ENCODE measurements around the gene CCDC74B.
A peak's percentile ranks its signal among the peaks of the same experiment; 100 is the strongest.
"Not testable (repeated sequence)": the region's sequence is repeated elsewhere in the genome, so short reads cannot be mapped to it uniquely, and the experiment has no call there.

Gene CCDC74B

GRCh38 chr2:130165293-130166016 is 20.5 kb upstream of the CCDC74B start:
- DNase-seq: no peak

DNA sequence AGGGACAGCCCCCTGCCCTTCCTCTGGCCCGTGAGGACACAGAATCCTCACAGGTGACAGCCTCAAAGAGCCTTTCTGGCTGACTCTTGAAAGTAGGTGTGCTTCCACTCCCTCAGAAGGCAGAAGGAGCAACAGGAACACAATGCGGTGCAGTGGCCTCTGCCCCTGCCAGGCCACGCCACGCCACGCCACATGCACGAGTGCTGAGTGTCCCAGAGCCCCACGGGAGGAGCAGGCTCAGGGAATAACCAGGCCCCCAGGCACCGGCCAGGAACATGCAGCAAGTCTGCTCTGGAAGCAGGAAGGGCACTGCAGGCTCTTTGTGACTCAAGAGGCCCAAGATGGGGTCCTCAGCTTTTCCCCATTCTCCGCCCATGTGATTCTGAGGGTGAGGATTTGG is 18.1 kb upstream of the CCDC74B start:
- DNase-seq: no peak

DNA sequence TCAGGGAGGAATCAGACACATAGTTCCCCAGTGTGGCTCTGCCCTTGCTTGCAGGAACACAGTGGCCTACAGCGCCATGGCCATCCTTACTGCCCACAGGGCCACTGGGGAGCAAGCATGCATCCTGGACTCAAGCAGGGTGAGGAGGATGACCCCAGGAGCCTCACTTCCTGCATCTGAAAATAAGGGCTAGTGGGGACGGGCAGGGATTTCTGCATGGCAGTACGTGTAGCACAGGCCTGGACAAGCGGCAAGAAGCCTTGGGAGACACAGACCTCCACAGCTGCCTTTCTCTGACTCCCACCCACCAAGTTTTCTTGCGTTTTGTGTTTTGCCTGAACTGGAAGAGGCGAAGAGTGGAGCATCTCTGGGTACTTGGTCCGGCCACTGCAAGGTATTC is 17.6 kb upstream of the CCDC74B start:
- DNase-seq: not testable (repeated sequence)

GRCh38 chr2:130160838-130161705 is 16.2 kb upstream of the CCDC74B start:
- DNase-seq: not testable (repeated sequence)

- DNase-seq: no peak
Measured at GRCh38 chr2:130160131-130160530, 15.2 kb upstream of the CCDC74B start.

GRCh38 chr2:130159376-130159775 is 14.5 kb upstream of the CCDC74B start:
- not testable (repeated sequence) for DNase-seq

- no peak for DNase-seq
Measured at GRCh38 chr2:130158631-130159030, 13.7 kb upstream of the CCDC74B start.

GRCh38 chr2:130157825-130158514 is 13.1 kb upstream of the CCDC74B start:
- not testable (repeated sequence) for DNase-seq

DNA sequence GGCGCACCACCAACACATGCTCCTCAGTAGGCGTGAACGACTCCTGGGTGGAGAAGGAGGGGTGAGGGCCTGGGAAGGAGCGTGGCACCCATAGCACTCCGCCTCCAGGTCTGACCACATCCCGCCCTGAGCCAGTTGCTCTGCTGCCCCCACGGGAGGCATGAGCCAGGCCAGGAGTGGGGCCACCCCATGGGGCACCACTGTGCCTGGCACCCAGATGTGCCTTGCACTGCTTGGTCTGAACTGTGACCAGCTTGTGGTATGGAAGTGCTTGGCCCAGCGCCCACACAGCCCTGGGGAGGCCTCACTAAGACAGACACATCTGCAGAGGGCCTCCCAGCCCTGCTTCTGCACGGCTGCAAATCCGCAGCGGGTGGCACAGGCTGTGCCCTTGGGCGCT is 12.4 kb upstream of the CCDC74B start:
- DNase-seq: not testable (repeated sequence)

- DNase-seq: no peak
Measured at GRCh38 chr2:130156624-130157004, 11.7 kb upstream of the CCDC74B start.

- DNase-seq: peak; percentile 71
Measured at GRCh38 chr2:130155956-130156623, 11.2 kb upstream of the CCDC74B start.

- no peak for DNase-seq
Measured at GRCh38 chr2:130154773-130155765, 10.2 kb upstream of the CCDC74B start.

GRCh38 chr2:130154423-130154770 is 9.5 kb upstream of the CCDC74B start:
- not testable (repeated sequence) for DNase-seq

GRCh38 chr2:130153721-130154422 is 9.0 kb upstream of the CCDC74B start:
- DNase-seq: not testable (repeated sequence)

DNA sequence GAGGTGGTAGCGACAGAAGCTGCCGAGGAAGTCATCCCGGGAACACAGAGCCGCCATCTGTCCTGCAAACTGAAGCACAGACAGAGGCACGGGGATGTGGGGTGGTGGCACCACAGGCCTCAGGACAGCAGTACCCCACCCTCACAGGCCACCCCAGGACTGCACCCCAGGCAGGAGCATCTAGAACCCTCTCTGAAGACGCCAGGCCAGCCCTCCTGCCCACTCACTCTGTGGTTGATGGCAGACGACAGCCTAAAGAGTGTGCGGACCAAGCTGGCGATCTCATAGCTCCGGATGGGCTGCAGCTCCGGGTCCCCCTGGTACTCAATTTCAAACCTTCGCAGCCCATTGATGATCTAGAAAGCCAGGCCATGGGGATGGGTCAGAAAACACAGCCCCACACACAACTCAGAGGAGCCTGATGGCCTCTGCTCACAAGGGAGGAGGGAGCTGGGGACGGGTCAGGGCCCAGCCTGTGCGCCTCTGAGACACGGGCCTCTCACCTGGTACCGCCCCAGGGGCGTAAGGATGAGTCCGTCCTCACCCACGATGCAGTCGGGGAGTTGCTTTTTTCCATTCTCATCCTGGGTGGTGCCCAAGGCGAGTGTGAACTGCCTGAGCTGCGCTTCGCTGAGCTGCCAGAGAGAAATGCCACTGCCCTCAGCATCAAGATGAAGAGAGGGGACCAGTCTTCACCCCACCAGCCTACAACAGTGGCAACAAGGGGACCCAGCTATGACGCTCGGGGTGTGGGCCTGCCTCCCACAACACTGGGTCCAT is 8.1 kb upstream of the CCDC74B start:
- no peak for DNase-seq

- not testable (repeated sequence) for DNase-seq
Measured at GRCh38 chr2:130152136-130152815, 7.4 kb upstream of the CCDC74B start.

- DNase-seq: not testable (repeated sequence)
Measured at GRCh38 chr2:130151145-130151512, 6.2 kb upstream of the CCDC74B start.

DNA sequence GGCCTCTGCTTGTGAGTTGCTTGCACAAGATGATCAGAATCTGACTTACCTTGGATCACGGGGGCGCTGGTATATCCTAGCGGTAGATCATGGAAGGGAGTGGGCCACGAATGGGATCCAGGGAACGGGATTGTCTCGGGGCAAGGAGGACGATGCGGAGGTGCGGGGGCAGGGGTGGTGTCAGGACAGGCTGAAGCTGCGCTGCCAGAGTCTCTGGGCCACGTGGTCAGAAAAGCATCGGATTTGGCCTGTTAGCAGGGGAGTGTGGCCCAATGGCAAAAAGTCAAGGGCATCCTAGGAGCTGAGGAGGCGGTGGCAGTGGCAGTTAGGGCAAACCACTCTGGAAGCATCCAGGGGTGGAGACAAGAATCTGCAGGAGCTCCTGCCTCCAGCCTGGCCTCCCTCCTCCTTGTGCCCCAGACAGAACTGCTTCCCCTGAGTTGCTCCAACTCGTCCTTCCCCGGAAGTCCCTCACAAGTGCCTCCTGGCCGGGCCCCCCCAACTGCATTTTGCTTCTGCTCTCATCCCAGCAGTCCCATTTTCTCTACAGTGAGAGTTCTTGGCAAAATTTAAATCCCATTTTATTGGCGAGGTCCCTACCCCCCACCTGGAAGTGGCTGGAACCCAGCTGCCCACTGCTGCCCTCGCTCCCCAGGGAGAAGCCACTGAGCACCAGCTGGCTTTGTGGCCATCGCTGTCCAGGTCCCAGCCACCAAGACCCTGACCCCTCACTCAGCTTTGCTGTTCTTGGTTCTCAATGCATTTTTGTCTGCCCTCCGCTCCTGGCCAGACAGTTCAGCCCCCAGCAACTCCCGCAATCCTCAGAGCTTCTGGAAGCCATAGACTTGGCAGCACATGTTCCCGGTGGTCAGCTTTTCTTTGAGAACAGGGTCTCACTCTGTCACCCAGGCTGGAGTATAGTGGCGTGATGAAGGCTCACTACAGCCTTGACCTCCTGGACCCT is 5.6 kb upstream of the CCDC74B start:
- DNase-seq: no peak
